HepG2 (cell line): Measurements from ENCODE around the gene PDIA6. TPM values are rescaled to one million over a fixed set of nuclear protein-coding genes. Genes with fewer than 3 reads are reported as not detected.

Experiments used
- CREB1 ChIP-seq, 2 experiments: fragments of 450-650 bp in 1 of 2; IDR thresholded peaks; 2 replicates each; pipeline ENCODE4 v1.6.1; 2016 to 2017; ENCODE audit warnings: control low read depth in 1 of 2, mild to moderate bottlenecking in 1 of 2, missing compliant biosample characterization in 1 of 2, missing genetic modification characterization in 1 of 2
- GATAD2A ChIP-seq: IDR thresholded peaks from 2 replicates; pipeline ENCODE4 v1.6.1; 2016
- KDM3A ChIP-seq: IDR thresholded peaks from 2 replicates; pipeline ENCODE4 v1.6.1; 2018; ENCODE audit warnings: low read depth, missing compliant biosample characterization
- NAIF1 ChIP-seq: sonication (generic); formaldehyde crosslinking; IDR thresholded peaks from 2 replicates; pipeline ENCODE4 v1.5.0; 2020; ENCODE audit warnings: mild to moderate bottlenecking, missing genetic modification reagents, borderline replicate concordance
- NR2F1 ChIP-seq, 2 experiments: fragments of 450-650 bp in 1 of 2; formaldehyde crosslinking in 1 of 2; IDR thresholded peaks; 2 replicates each; pipeline versions ENCODE4 v1.5.0 to v1.6.1; 2016 to 2020; ENCODE audit warnings: mild to moderate bottlenecking in 1 of 2, missing compliant biosample characterization in 1 of 2, missing genetic modification reagents in 1 of 2, moderate library complexity in 1 of 2
- PATZ1 ChIP-seq: sonication (generic); formaldehyde crosslinking; IDR thresholded peaks from 2 replicates; pipeline ENCODE4 v1.4.0; 2020; ENCODE audit warnings: missing genetic modification reagents
- ZNF597 ChIP-seq: sonication (generic); formaldehyde crosslinking; IDR thresholded peaks from 2 replicates; pipeline ENCODE4 v1.5.0; 2020; ENCODE audit warnings: missing genetic modification reagents
- ZNF609 ChIP-seq: sonication (generic); formaldehyde crosslinking; IDR thresholded peaks from 2 replicates; pipeline ENCODE4 v1.4.0; 2020; ENCODE audit warnings: mild to moderate bottlenecking, missing genetic modification reagents, borderline replicate concordance
- ZNF644 ChIP-seq: IDR thresholded peaks from 2 replicates; pipeline ENCODE4 v1.6.1; 2016; ENCODE audit warnings: low read depth
- ZNF687 ChIP-seq: sonication (generic); formaldehyde crosslinking; IDR thresholded peaks from 2 replicates; pipeline ENCODE4 v1.5.1; 2020; ENCODE audit warnings: mild to moderate bottlenecking, missing genetic modification reagents, moderate library complexity
- ZNF7 ChIP-seq: IDR thresholded peaks from 2 replicates; pipeline ENCODE4 v1.6.1; 2016; ENCODE audit warnings: missing biosample characterization, missing genetic modification reagents
- ZNF788 ChIP-seq: sonication (generic); formaldehyde crosslinking; IDR thresholded peaks from 2 replicates; pipeline ENCODE4 v1.5.0; 2020; ENCODE audit warnings: mild to moderate bottlenecking, missing genetic modification reagents, borderline replicate concordance
- polyA plus RNA-seq, 8 experiments: library from polyadenylated mRNA; depleted of rRNA in 3 of 8; stranded (reverse) in 7 of 8; unstranded in 1 of 8; fragments of >200 nt; fragmentation: Illumina TruSeq in 4 of 8; extraction: Trizol in 4 of 8; gene quantifications; 2 replicates each; pipeline versions ENCODE4 v1.2.1 to v1.2.3, GENCODE V29; 2011 to 2016; ENCODE audit warnings: low read depth in 4 of 8, missing spikeins in 1 of 8, mixed read lengths in 1 of 8; ENCODE audit not compliant: insufficient read depth in 1 of 8
- total RNA-seq, 5 experiments: library from RNA; depleted of rRNA; stranded (reverse); fragments of >200 nt; fragmentation: Illumina TruSeq; extraction: Trizol; gene quantifications; 2 replicates each; pipeline ENCODE4 v1.2.3, GENCODE V29; 2016; ENCODE audit warnings: low read depth in 1 of 5

Gene PDIA6
- total and polyA plus RNA-seq, 2 of the 13 experiments (the other 11 are each of a cell fraction or from before 2014, with no cell fraction given) = 586 to 642 TPM

- no peak for TF ChIP-seq NR2F1 (CRISPR knock-in tag; IDR thresholded peaks at IDR 0.05)
- no peak for TF ChIP-seq CREB1 (IDR thresholded peaks at IDR 0.05)
- TF ChIP-seq CREB1 (CRISPR knock-in tag; IDR thresholded peaks at IDR 0.05) = no peak
- TF ChIP-seq ZNF644 (CRISPR knock-in tag) = no peak
- TF ChIP-seq ZNF7 (CRISPR knock-in tag) = no peak
- no peak for TF ChIP-seq ZNF597 (CRISPR knock-in tag)
- TF ChIP-seq GATAD2A = 0 out of 2 replicates have a peak, but pooled peaks have one; percentile 43
- TF ChIP-seq ZNF609 (CRISPR knock-in tag) = no peak
- no peak for TF ChIP-seq ZNF788 (CRISPR knock-in tag)
- peak; percentile 73; the same call in 1 of the 2 replicates for TF ChIP-seq KDM3A
- peak; percentile 66; the same call in 1 of the 2 replicates for TF ChIP-seq ZNF687 (CRISPR knock-in tag)
- no peak for TF ChIP-seq NAIF1
- TF ChIP-seq PATZ1 (CRISPR knock-in tag) = peak; percentile 64
These were observed 22.7 kb upstream of the PDIA6 start (continued) for GRCh38 chr2:10835052-10835970.
